Measurements from ENCODE around the gene ALDH16A1. TPM values are rescaled to one million over a fixed set of nuclear protein-coding genes. Genes with fewer than 3 reads are reported as not detected.
A peak's percentile ranks its signal among the peaks of the same experiment; 100 is the strongest.

Gene ALDH16A1
- total and polyA plus RNA-seq, 2 of the 8 experiments (the other 6 are each of a cell fraction or from before 2014, with no cell fraction given): 30.5 to 34.3 TPM

- H2BK20ac ChIP-seq (ENCODE audit: low read length): no peak overlapping the region
- no peak overlapping the region for H2AFZ ChIP-seq (ENCODE audit: low read length)
- peaks cover 15 to 18% of the 10 kb centered on the region in 2 experiments for H4K20me1 ChIP-seq (replicated peaks in 1 of 2; ENCODE audit: control insufficient read depth in 1 of 2, insufficient read depth in 2 of 2, low read length in 2 of 2)
- no peak overlapping the region; a peak in 1 of 7 replicates for H3K9ac ChIP-seq (replicated peaks in 1 of 4; ENCODE audit: extremely low read depth in 1 of 4, low read depth in 3 of 4, low read length in 3 of 4)
- peaks cover 0 to 22% of the 10 kb centered on the region in 2 experiments; a peak in 2 of 4 replicates for H3K79me2 ChIP-seq (ENCODE audit: control insufficient read depth in 1 of 2, insufficient read depth in 2 of 2, low read length in 2 of 2)
- no peak overlapping the region for H3K4ac ChIP-seq (replicated peaks; ENCODE audit: insufficient read length, low read depth, low read length)
- 95% methylated on average over 14 of the region's 19 CpGs; no CpG with 5 or more reads in 1 of the 2 experiments for WGBS, 2 experiments (ENCODE audit: extremely low coverage in 1 of 2, insufficient coverage in 1 of 2, insufficient read length in 1 of 2, insufficient replicate concordance in 2 of 2, low coverage in 1 of 2, low lambda C conversion rate in 2 of 2, missing lambda C conversion rate in 1 of 2)
- H4K91ac ChIP-seq (replicated peaks; ENCODE audit: insufficient read length, low read length): no peak overlapping the region
- no peak overlapping the region for H3K56ac ChIP-seq (replicated peaks; ENCODE audit: insufficient read length, low read depth, low read length)
- no peak overlapping the region for H4K5ac ChIP-seq (ENCODE audit: insufficient read length, low read depth, low read length)
- H3K27me3 ChIP-seq (replicated peaks in 1 of 4; ENCODE audit: control insufficient read depth in 3 of 4, extremely low read depth in 1 of 4, insufficient read depth in 3 of 4, low read length in 3 of 4): no peaks in the 10 kb centered on the region
- H3K9me3 ChIP-seq (ENCODE audit: insufficient read depth in 2 of 2, low read depth in 1 of 2, low read length in 1 of 2): no peaks in the 10 kb centered on the region
- no peak overlapping the region for H3K23ac ChIP-seq (ENCODE audit: insufficient read length)
- no peak for FAIRE-seq
- CTCF ChIA-PET (ENCODE audit: partially characterized antibody): interaction anchor here (0.7 to 1.5 kb wide), 6 partner anchors 28 to 59 kb away, joined by 3 to 4 read pairs (median 4); partner anchors contain the start of gene RCN3
- POLR2A ChIA-PET (ENCODE audit: partially characterized antibody): interaction anchor here (0.6 to 2.3 kb wide), 17 partner anchors 14 to 1649 kb away, joined by 3 to 6 read pairs (median 3); partner anchors contain the start of genes RCN3 and SCAF1
- TF ChIP-seq SP1 (IDR thresholded peaks at IDR 0.05; ENCODE audit: low read depth, low read length) (peak; percentile 54; the same call in 1 of the 2 replicates), RAD21 (IDR thresholded peaks at IDR 0.05 in 1 of 2, conservative IDR thresholded peaks at IDR 0.05 in 1 of 2; ENCODE audit: low read depth in 2 of 2, low read length in 2 of 2) (no peak), RNF2 (IDR thresholded peaks at IDR 0.05; ENCODE audit: borderline replicate concordance, low read depth, low read length, missing control alignments, poor library complexity, severe bottlenecking) (no peak), POLR2A (IDR thresholded peaks at IDR 0.05; ENCODE audit: control extremely low read depth in 1 of 2, low read depth in 2 of 2, low read length in 2 of 2) (peak; percentile 7 to 55; a peak in 1 of 3 replicates), POLR2AphosphoS5 (IDR thresholded peaks at IDR 0.05; ENCODE audit: low read depth, low read length) (peak; percentile 60), JUND (IDR thresholded peaks at IDR 0.05; ENCODE audit: low read length) (no peak), FOSL1 (IDR thresholded peaks at IDR 0.05; ENCODE audit: insufficient read depth, low read depth, low read length) (no peak), CEBPB (IDR thresholded peaks at IDR 0.05; ENCODE audit: low read depth, low read length) (no peak)
- H2BK120ac ChIP-seq (replicated peaks; ENCODE audit: low read depth, low read length): no peak overlapping the region
- H3K14ac ChIP-seq (ENCODE audit: insufficient read length): no peak overlapping the region
- H3K27ac ChIP-seq (ENCODE audit: low read depth, low read length): no peak overlapping the region
- H2AK5ac ChIP-seq (ENCODE audit: low read depth, low read length): no peak overlapping the region
- H3K79me1 ChIP-seq (ENCODE audit: low read depth, low read length): peaks cover 11% of the 10 kb centered on the region
- DNase-seq (ENCODE audit: low read depth in 1 of 2, low spot score in 2 of 2): no peak
- H2BK15ac ChIP-seq (ENCODE audit: low read length): no peak overlapping the region
- peaks cover 0 to 32% (median 23%) of the 10 kb centered on the region in 4 experiments; a peak in 6 of 7 replicates for H3K4me1 ChIP-seq (replicated peaks in 1 of 4; ENCODE audit: control insufficient read depth in 3 of 4, insufficient read depth in 4 of 4, low read length in 3 of 4)
- no peak overlapping the region for H2BK12ac ChIP-seq (ENCODE audit: low read depth, low read length)
- H3K18ac ChIP-seq (ENCODE audit: extremely low read depth, low read length): no peak overlapping the region
- peak overlapping the region; percentile 95 to 97; a peak in 3 of 4 replicates for H3K4me2 ChIP-seq (ENCODE audit: insufficient read depth in 1 of 2, low read depth in 2 of 2, low read length in 2 of 2)
- H3K23me2 ChIP-seq (ENCODE audit: low read depth, low read length): peaks cover 9% of the 10 kb centered on the region; the same call in 1 of the 2 replicates
- peak overlapping the region; percentile 44; the same call in 1 of the 2 replicates for H2BK5ac ChIP-seq (ENCODE audit: low read depth, low read length)
- H3K4me3 ChIP-seq (ENCODE audit: extremely low read depth in 1 of 4, insufficient read depth in 2 of 4, low read depth in 3 of 4, low read length in 4 of 4): 0 out of 8 replicates have a peak overlapping the region, but pooled peaks of 1 of the 4 experiments have one; percentile 13
- H4K8ac ChIP-seq (ENCODE audit: extremely low read depth, insufficient read depth, low read length): no peak overlapping the region; the same call in 1 of the 2 replicates
- H3K36me3 ChIP-seq (ENCODE audit: control insufficient read depth in 2 of 4, insufficient read depth in 4 of 4, low read length in 3 of 4): peaks cover 19 to 33% (median 23%) of the 10 kb centered on the region in 4 experiments
Observed at GRCh38 chr19:49499030-49499670, 46.1 kb downstream of the ALDH16A1 start.

Measured in H1 (cell line).